Peyer's patch (tissue), 4 donors: ENCODE results near the gene CDK15. TPM values are rescaled to one million over a fixed set of nuclear protein-coding genes. Genes with fewer than 3 reads are reported as not detected.

Source experiments
- DNase-seq, 3 donors: peaks; one replicate each; pipeline ENCODE4 v3.0.0-alpha.2; 2017 to 2019
- H3K27ac ChIP-seq, 4 donors: fragments of 200-600 bp; sonication (generic); one replicate each; pipeline ENCODE4 v1.5.1; 2016 to 2019
- H3K27me3 ChIP-seq, 2 donors: fragments of 200-600 bp; sonication (generic); one replicate each; pipeline ENCODE4 v1.5.1; 2019
- H3K36me3 ChIP-seq, 3 donors: fragments of 200-600 bp; sonication (generic); one replicate each; pipeline ENCODE4 v1.5.1; 2016 to 2019
- H3K4me1 ChIP-seq, 4 donors: fragments of 200-600 bp; sonication (generic); one replicate each; pipeline ENCODE4 v1.5.1; 2016 to 2019
- H3K4me3 ChIP-seq, 4 donors: fragments of 200-600 bp; sonication (generic); 1 replicate in 3 of 4; 2 replicates in 1 of 4; pipeline ENCODE4 v1.5.1; 2016 to 2019; ENCODE audit warnings: mild to moderate bottlenecking in 1 of 4
- H3K9me3 ChIP-seq, 4 donors: fragments of 200-600 bp; sonication (generic); one replicate each; pipeline ENCODE4 v1.5.1; 2016 to 2019; ENCODE audit warnings: mild to moderate bottlenecking in 1 of 4
- CTCF ChIP-seq, 6 experiments: fragments of 450-650 bp in 4 of 6; fragments of 200-600 bp in 2 of 6; sonication (generic) in 1 of 6; IDR thresholded peaks; one replicate each; pipeline ENCODE4 v1.5.1; 2017 to 2019; ENCODE audit warnings: antibody characterized with exemption in 6 of 6, mild to moderate bottlenecking in 3 of 6, moderate library complexity in 1 of 6
- POLR2A ChIP-seq, 2 donors: fragments of 450-650 bp; IDR thresholded peaks; one replicate each; pipeline ENCODE4 v1.5.1; 2017; ENCODE audit warnings: antibody characterized with exemption in 2 of 2, mild to moderate bottlenecking in 2 of 2, moderate library complexity in 2 of 2
- total RNA-seq, 4 donors: library from RNA; depleted of rRNA; stranded (reverse); fragments of >200 nt; gene quantifications; one replicate each; pipeline ENCODE4 v1.1.0, GENCODE V29; 2016

CDK15 gene
- total RNA-seq, 4 donors from 2014 or later: 0.27 to 9.9 (median 1.0) TPM; not detected in 1

GRCh38 chr2:201891676-201892075 lies 85.3 kb downstream of the CDK15 start:
- no peak for DNase-seq
- Histone ChIP-seq H3K27me3 (no peaks in the 10 kb centered on the region), H3K36me3 (no peaks in the 10 kb centered on the region), H3K9me3 (no peaks in the 10 kb centered on the region), H3K4me3 (no peak overlapping the region), H3K27ac (no peak overlapping the region), H3K4me1 (no peaks in the 10 kb centered on the region)
- no peak for TF ChIP-seq CTCF (IDR thresholded peaks at IDR 0.05)
- TF ChIP-seq POLR2A (IDR thresholded peaks at IDR 0.05): no peak

GRCh38 chr2:201892516-201892915 lies 86.2 kb downstream of the CDK15 start:
- TF ChIP-seq CTCF (IDR thresholded peaks at IDR 0.05) (no peak), POLR2A (IDR thresholded peaks at IDR 0.05) (no peak)

GRCh38 chr2:201900362-201900761 lies 94.0 kb downstream of the CDK15 start:
- no peak overlapping the region for H3K27ac ChIP-seq
- no peaks in the 10 kb centered on the region for H3K9me3 ChIP-seq
- H3K36me3 ChIP-seq: no peaks in the 10 kb centered on the region
- no peaks in the 10 kb centered on the region for H3K27me3 ChIP-seq
- no peak for DNase-seq
- H3K4me1 ChIP-seq: no peaks in the 10 kb centered on the region
- H3K4me3 ChIP-seq: no peak overlapping the region
- TF ChIP-seq CTCF (IDR thresholded peaks at IDR 0.05) (no peak), POLR2A (IDR thresholded peaks at IDR 0.05) (no peak)

More at GRCh38 chr2:201892516-201892915, 86.2 kb downstream of the CDK15 start:
- H3K27me3 ChIP-seq: no peaks in the 10 kb centered on the region
- H3K27ac ChIP-seq: no peak overlapping the region
- no peak overlapping the region for H3K4me3 ChIP-seq
- H3K4me1 ChIP-seq: no peaks in the 10 kb centered on the region
- DNase-seq: no peak
- H3K9me3 ChIP-seq: no peaks in the 10 kb centered on the region
- H3K36me3 ChIP-seq: no peaks in the 10 kb centered on the region

GRCh38 chr2:201901786-201902185 lies 95.4 kb downstream of the CDK15 start:
- TF ChIP-seq POLR2A (IDR thresholded peaks at IDR 0.05) (no peak), CTCF (IDR thresholded peaks at IDR 0.05) (no peak)
- no peak overlapping the region for H3K4me3 ChIP-seq
- no peaks in the 10 kb centered on the region for H3K27me3 ChIP-seq
- no peaks in the 10 kb centered on the region for H3K9me3 ChIP-seq
- no peaks in the 10 kb centered on the region for H3K4me1 ChIP-seq
- H3K36me3 ChIP-seq: no peaks in the 10 kb centered on the region
- no peak overlapping the region for H3K27ac ChIP-seq
- DNase-seq: no peak

- no peaks in the 10 kb centered on the region for H3K36me3 ChIP-seq
- no peak overlapping the region for H3K4me3 ChIP-seq
- TF ChIP-seq POLR2A (IDR thresholded peaks at IDR 0.05) (no peak), CTCF (IDR thresholded peaks at IDR 0.05) (no peak)
- no peak overlapping the region for H3K27ac ChIP-seq
- DNase-seq: peak in 1 of 3 donors; percentile 37
- no peaks in the 10 kb centered on the region for H3K27me3 ChIP-seq
- peaks cover 0 to 1% (median 0%) of the 10 kb centered on the region in 4 donors for H3K4me1 ChIP-seq
- no peaks in the 10 kb centered on the region for H3K9me3 ChIP-seq
Observed at GRCh38 chr2:201904538-201905420, 98.4 kb downstream of the CDK15 start.
